Choroid plexus epithelial cell (primary cell): ENCODE measurements around the gene LHX2.

ENCODE experiments used
- DNase-seq: peaks from one replicate; pipeline ENCODE4 v3.0.0-alpha.2; 2010; ENCODE audit warnings: low read depth
- H3K4me3 ChIP-seq: 2 replicates; pipeline ENCODE4 v1.5.1; 2011; ENCODE audit warnings: low read depth, mild to moderate bottlenecking, control low read depth, low read length, moderate library complexity
- CTCF ChIP-seq: conservative IDR thresholded peaks from 2 replicates; pipeline ENCODE4 v1.5.1; 2011; ENCODE audit warnings: low read depth, mild to moderate bottlenecking, control low read depth, inconsistent platforms, low read length, moderate library complexity

LHX2 gene

GRCh38 chr9:124018730-124019697 lies 7.4 kb downstream of the LHX2 start:
- TF ChIP-seq CTCF = no peak
- no peak overlapping the region for H3K4me3 ChIP-seq
- DNase-seq = no peak

DNA sequence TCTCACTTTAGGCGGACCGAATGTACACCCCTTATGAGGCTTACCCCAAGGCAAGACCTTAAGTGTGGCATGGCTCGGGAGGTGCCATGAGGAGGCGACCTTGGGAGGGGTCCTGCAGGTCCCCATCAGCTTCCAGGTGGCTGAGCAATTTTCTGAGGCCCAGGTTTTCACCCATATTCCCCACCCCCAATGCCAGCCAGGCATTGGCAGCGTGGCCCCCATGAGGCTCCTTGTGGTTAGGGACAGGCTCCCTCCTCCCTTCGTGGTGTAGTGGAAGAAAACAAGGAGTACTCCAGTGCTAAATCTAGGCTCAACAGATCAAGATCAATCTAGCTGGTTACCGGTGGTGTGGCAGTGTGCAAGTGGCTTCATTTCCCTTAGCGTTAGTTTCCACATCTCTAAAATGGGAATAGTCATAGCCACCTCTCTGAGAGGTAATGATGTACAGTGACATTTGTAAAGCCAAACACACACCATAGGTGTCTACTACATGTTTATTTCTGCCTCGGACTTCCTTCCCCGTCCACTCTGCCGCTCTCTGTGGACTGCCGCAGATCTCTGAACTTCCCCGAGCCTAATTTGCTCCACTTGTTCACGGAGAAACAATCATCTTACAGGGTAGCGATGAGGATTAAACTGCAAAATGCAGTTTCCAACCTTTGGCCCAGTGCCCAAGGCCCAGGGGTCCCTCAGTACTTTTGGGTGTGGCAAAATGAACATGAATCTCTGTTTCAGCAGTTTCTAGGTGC lies 8.4 kb downstream of the LHX2 start:
- no peak for TF ChIP-seq CTCF
- no peak for DNase-seq

GRCh38 chr9:124020520-124021384 lies 9.2 kb downstream of the LHX2 start:
- no peak overlapping the region for H3K4me3 ChIP-seq
- DNase-seq = no peak
- no peak for TF ChIP-seq CTCF

More for the DNA sequence above, 8.4 kb downstream of the LHX2 start:
- H3K4me3 ChIP-seq = no peak overlapping the region

GRCh38 chr9:124021385-124021769 lies 9.8 kb downstream of the LHX2 start:
- TF ChIP-seq CTCF = no peak
- no peak for DNase-seq
- no peak overlapping the region for H3K4me3 ChIP-seq

DNA sequence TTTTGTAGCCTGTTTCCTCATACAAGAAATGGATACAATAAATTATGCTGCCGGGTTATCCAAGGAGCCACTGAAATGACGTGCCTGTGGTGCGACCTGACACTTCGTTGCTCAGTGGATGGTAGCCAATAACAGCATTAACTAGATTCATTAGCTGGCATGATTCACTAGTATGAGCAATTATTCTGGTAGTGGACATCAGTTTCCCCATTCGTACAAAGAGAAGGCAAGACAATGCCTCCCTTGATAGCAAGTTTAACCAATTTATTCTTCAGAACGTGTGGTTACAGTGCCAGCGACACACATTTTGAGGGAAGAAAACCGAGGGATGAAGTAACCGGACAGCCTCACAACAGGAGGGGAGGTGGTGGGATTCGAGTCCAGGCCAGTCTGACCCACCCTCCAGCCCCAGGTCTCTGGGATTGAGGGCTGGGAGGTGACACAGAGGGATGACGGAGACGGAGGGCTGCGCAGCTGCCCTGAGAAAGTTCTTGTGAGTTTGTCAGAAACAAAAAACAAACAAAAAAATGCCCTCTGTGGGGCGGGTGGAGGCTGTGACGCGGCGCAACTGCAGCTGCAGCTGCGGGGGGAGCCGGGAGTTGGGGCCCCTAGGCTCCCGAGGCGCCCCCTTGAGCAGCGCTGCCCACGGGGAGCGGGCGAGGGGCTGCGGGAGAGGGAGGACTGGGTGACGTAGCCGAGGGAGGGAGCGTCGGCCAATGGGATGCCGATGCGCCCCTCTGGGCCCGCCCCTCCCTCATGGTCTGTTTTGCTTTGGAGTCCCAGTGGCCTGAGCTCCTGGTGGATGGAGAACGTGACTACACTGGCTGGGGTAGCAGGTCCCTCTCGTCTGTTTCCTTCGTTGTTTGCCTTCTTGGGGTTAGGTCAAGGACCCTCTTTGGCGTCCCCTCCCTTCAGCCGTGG lies 10.9 kb downstream of the LHX2 start:
- no peak overlapping the region for H3K4me3 ChIP-seq
- no peak for DNase-seq
- TF ChIP-seq CTCF = no peak

GRCh38 chr9:124024107-124024506 lies 12.5 kb downstream of the LHX2 start:
- no peak for TF ChIP-seq CTCF
- H3K4me3 ChIP-seq = no peak overlapping the region
- no peak for DNase-seq
